NCI-H1105 (cell line): ENCODE results near the gene C2orf69.
A peak's percentile ranks its signal among the peaks of the same experiment; 100 is the strongest.
"Not testable (repeated sequence)": the region's sequence is repeated elsewhere in the genome, so short reads cannot be mapped to it uniquely, and the experiment has no call there.

Experiments
- DNase-seq: peaks from one replicate; lab custom pipeline; 2025; lab: John Stamatoyannopoulos, UW

Gene C2orf69, protein sequence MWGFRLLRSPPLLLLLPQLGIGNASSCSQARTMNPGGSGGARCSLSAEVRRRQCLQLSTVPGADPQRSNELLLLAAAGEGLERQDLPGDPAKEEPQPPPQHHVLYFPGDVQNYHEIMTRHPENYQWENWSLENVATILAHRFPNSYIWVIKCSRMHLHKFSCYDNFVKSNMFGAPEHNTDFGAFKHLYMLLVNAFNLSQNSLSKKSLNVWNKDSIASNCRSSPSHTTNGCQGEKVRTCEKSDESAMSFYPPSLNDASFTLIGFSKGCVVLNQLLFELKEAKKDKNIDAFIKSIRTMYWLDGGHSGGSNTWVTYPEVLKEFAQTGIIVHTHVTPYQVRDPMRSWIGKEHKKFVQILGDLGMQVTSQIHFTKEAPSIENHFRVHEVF

DNA sequence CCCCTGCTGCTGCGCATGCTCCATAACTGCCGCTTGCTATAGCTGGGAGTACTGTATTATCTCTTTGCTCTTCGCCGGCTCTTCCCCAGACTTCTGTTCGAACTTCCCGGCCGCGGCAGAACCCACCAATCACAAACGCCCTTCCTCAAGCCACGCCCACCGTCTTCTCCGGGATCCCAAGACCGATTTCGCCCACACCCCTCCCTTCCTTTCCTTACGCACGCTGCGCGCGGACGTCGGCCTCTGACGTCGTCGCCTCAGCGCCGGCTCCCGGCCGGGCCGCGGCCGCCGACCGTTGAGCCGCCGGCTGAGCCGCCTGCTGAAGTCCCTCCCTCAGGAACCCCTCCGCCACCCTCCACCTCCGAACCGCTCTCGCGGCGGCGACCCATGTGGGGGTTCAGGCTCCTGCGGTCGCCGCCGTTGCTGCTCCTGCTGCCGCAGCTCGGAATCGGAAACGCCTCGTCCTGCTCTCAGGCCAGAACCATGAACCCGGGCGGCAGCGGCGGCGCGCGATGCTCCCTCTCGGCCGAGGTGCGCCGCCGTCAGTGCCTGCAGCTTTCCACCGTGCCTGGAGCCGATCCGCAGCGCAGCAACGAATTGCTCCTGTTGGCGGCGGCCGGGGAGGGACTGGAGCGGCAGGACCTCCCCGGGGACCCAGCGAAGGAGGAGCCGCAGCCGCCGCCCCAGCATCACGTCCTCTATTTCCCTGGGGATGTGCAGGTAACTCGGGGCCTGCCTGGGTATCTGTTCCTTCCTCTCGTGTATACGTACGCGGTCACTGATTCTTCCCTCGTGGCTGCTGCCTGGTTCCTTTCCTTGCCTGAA is at the start of gene C2orf69:
TSS of gene C2orf69 (plus strand) at position 242 of the 825 bp plus-strand sequence. CDS start at position 388, 146 bp downstream.
- peak; percentile 94 for DNase-seq

DNA sequence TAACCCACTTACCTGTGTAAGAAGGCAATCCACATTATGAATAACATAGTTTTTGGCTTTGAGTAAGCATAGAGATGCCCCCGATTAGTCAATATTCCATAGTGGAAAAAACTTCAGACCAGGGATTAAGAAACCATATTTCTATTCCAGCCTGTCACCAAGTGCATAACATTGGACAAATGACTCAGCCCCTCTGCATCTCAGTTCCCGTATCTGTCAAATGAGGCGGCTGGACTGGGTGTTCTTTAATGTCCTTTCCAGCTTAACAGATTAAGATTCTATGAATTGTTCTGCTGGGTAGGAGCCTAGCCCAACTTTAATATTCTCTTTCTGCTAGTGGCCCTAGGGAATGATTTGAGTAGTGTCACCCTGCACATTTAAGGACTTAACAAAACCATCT is 48.3 kb upstream of the C2orf69 start:
- no peak for DNase-seq

DNA sequence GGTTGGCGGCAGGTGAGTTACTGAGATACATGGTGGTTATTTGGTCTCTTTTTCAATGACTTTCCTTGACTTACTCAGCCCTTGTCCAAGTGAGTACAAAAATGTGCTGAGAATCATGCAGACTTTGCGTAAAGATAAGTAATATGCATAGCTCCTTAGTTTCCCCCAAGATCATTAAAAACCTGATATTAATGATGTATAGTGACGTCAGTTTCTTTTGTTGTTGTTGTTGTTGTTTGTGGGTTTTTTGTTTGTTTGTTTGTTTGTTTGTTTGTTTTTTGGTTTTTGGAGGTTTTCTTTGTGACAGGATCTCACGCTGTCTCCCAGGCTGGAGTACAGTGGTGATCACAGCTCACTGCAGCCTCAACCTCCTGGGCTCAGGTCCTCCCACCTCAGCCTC is 45.2 kb upstream of the C2orf69 start:
- DNase-seq = no peak

DNA sequence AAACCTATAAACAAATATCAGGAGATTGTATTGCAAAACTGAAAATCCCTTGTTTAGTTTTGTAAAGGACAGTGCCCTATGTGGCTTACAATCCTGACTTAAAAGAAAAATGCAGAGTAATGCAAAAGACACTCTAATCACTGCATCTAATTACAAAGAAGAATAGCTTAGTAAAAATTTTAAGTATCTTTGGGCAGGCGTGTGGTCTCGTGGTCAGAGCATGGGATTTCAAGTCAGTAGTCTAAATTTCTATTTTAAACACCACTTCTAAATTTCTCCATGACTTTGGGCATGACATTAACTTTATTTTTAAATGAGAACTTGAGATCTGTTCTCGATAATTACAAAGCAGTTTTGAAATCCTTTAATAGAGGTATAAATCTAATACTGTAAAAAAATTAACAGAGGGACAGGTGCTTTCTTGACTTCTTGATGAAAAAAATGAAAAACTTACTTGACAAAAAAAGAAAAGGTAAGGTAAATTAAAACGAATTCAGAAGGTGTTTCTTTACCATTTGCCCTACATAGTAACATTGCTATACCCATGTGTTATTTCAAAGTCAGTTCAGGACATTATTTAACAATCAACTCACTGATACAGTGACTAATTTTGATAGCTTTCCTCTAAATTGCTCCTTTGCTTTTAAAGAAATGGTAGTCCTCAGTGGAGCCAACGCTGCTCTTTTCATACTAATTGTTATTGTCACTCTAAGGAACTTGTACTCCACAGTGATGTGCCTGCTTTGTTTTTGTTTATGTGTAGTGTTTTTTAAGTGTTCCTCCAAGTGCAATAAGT is 42.5 kb upstream of the C2orf69 start:
- no peak for DNase-seq

DNA sequence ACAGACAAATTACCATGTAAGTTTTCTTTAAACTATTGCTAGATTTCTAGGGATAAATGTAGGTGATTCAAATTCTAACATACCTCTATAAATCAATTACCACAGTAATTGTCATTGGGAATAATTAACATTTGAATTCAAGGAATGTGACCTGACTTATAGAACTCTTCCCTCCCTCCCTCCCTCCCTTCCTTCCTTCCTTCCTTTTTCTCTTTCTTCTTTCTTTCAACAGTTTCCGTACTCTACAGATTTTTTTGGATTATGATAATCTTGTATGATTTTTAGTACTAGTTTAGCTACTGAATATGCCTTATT is 41.9 kb upstream of the C2orf69 start:
- DNase-seq = no peak

DNA sequence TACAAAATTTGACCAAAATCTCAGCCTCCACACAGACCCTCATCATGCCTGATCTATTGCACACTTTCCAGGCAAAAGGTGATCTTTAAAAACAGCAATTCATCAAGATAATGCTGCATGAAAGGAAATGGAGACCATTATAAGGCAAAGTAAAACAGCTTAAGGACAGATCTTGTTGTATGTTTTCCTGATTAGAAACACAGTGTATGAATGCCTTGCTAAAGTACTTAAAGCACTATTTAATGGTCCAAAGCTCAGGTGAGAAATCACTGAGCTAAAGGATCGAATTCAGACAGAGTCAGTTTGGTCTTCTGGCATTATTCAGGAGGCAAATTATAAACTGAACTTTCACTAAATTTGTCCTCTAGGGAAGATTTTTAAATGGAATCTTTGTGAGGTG is 41.4 kb upstream of the C2orf69 start:
- DNase-seq = no peak

DNA sequence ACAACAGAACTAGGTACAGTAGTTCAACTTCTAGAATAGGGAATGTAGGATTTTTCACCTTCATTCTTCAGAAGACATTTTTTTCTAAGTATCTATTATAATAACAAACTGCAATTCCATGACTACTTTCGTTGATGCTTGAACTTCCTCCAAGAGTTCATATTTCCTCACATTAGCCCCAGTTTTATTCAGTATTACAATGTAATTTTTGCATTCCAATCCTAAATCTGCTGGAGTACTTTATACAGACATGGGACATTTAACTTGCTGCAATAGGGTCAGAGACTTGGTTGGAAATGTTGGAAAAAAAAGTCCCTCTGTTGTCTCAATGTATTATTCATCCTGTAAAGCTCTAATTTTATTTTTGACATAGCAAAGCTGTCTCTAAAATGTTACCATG is 40.5 kb upstream of the C2orf69 start:
- DNase-seq = no peak

DNA sequence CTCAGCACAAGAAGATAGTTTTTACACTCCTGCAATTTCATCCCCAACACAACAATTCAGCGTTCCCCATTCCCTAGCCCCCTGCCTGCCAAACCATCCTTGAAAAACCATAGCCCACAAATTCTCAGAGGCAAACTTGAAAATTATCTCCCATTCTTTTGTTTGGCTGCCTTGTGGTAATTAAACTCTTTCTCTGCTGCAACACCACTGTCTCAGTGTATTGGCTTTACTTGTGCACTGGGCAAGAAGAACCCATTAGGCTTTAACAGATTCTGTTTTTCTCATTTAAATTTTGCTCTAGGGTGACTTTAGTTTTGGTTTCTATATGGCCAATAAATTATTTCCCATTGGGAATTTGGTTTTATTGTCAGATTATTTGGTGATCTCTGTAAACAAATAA is 36.9 kb upstream of the C2orf69 start:
- no peak for DNase-seq

DNA sequence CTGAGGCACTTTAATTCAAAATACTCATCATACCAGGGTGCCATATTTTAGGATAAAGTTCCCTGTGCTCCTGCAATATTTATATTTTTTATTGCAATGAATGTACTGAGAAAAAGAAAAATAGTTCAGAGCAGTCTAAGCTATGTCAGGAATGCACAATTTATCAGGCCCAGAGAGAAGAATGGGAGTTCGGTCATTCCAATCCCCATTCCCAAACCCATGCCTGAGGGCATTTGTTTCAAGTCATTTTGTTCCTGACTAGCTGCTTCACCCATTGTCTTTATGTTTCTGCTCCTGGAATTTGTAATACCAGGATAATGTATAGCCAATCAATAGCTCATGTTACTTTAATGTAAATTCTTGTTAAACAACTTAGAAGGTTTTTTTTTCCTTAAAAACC is 35.7 kb upstream of the C2orf69 start:
- no peak for DNase-seq

DNA sequence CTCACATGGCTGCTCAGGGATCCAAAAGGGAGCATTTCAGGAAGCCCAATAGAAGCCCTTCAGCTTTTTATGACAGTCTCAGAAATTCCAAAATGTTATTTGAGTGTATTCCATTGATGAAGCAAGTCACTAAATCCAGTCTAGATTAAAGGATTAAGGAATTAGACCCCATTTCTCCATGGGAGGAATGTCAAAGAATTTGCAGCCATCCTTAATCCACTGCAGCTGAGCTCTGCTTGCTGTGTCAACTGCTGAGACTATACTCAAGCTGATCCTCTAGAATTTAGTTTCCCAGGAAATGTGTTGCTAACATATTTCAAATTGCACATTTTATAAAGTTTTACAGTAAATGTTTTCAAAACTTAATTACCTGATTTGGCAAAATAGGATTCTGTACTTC is 28.4 kb upstream of the C2orf69 start:
- no peak for DNase-seq

DNA sequence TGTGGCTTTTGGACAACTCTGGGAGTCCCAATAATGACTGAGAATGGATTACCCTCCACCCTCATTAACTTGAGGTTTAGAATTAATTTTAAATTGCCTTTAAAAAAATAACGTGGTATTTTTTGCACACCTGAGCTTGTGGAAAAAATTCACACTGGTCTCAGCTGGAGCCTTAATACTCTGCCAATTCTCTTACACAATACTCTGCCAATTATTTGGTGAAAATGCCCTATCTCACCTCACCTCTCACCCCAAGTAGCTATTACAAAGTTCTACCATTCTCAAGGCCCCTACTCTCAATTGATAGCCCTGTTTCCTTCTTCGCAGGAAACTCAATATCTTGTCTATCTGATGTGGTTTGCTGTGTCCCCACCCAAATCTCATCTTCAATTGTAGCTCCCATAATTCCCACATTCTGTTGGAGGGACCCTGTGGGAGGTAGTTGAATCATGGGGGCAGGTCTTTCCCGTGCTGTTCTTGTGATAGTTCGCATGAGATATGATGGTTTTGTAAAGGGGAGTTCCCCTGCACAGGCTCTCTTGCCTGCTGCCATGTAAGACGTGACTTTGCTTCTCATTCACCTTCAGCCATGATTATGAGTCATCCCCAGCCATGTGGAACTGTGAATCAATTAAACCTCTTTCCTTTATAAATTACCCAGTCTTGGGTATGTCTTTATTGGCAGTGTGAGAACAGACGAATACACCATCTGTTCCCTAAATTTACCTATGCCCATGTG is 27.4 kb upstream of the C2orf69 start:
- no peak for DNase-seq

DNA sequence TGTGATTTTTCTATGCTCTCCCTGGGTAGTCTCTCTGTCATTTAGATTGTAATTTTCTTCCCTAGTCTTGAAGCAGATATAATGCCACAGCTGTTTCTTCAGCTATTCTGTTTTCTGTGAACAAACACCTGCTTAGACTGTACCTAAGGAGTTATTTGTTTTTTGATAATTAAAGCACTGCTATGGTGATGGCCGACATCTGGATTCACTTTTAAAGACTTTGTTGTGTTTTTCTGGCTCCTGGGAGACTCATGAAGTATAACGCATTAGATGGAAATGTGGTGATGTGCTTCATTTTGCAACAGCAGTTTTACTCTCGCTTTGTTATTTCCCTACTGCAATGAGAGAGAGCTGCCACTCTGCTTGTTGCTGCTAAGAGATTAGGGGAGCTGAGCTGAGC is 15.7 kb upstream of the C2orf69 start:
- no peak for DNase-seq

DNA sequence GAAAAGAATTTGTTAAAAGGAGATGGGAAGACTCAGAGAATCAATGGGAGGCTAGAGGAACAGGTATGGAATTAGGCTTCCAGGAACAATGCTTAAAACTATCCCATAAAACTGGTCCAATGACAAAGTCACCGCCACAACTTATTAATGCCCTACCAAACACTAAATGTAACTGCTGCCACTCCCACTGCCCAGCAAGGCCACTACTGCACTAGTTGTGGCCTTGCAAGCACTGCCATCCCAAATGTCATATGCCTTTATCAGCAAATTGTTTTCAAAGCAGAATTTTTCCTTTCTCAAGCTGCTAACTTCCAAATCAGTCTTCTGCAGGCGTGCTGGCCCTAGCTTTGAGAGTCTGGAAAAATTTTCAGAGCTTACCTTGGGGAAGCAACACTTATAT is 14.5 kb upstream of the C2orf69 start:
- DNase-seq = no peak

DNA sequence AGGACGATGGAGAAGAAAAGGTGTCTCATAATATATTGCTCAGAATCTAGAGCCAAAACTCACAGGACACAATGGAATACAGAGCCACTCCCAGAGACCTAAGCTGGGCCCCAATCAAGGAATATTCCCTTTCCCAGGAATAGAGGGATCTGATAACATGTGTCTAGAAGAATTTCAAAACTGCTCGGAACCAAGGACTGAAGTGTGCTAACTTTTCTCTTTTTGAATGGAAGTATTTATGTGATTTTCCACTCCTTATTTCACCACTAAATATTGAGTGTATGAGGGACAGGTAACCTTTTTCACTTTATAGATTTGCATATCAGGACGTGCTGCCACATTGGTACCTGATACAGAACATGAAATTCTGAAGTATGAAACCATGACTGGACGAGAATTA is 9.2 kb upstream of the C2orf69 start:
- DNase-seq = no peak

DNA sequence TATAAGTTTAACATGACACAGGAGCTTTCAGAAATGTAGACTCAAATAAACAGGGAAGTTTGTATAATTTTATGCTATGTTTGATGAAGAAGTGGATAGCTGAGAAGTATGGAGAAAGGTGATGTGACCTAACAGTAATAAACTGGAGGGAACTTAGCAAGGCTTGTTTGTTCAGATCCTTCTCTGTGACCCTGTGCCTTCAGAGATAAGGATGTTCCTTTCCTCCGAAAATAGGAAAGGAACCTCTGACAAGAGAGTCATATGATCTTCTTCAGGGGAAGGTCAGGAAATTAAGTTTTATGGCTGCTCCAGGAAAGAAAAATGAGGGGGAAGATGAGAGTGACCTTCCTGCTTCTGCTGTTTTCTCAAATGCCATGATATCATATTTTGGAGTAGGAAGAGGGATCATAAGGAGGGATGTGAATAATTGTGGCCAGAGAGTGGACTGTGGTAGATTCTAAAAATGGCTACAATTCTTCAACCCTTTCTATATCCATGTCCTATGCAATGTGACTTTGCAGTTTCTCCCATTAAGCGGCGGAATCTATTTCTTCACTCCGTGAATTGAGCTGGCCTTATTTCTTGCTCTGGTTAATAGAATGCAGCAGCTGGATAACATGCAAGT is 8.5 kb upstream of the C2orf69 start:
- DNase-seq = no peak

DNA sequence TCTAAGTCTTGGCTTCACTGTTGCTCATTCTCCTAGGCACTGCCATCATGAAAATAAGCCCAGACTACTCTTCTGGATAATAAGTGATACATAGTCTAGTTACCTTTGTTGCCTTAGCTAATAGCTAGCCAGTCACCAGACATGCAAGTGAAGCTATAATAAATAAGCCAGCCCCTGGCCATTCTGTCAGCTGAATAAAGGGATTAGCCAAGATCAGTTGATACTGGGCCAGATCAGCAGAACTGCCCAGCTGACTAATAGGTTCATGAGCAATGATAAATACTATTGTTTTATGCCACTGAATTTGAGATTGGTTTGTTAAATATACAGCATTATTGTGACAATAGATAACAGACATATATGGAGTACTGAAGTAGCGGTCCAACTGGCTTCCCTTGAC is 8.0 kb upstream of the C2orf69 start:
- no peak for DNase-seq

DNA sequence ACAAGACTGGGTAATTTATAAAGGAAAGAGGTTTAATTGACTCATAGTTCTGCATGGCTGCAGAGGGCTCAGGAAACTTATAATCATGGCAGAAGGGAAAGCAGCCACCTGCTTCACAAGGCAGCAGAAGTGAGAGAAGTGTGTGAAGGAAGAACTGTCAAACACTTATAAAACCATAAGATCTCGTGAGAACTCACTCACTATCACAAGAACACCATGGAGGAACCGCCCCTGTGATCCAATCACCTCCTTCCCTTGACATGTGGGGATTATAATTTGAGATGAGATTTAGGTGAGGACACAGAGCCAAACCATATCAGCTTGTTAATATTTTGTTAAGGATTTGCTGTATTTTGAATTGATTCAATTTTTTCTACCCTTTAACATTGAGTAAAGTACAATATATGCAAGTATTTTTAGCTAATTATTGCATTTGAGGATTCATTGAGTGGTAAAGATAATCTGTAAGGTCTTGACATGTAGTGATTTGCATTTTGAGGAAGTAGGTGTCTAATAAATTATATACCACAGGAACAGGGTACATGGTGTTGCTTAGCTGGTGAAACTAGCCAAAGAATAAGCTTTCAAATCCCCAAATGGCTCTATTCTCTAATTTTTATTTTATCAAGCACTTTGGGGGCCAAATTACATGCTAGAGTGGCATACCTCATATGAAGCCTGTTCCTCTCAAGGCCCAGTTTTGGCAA is 3.9 kb upstream of the C2orf69 start:
- no peak for DNase-seq

DNA sequence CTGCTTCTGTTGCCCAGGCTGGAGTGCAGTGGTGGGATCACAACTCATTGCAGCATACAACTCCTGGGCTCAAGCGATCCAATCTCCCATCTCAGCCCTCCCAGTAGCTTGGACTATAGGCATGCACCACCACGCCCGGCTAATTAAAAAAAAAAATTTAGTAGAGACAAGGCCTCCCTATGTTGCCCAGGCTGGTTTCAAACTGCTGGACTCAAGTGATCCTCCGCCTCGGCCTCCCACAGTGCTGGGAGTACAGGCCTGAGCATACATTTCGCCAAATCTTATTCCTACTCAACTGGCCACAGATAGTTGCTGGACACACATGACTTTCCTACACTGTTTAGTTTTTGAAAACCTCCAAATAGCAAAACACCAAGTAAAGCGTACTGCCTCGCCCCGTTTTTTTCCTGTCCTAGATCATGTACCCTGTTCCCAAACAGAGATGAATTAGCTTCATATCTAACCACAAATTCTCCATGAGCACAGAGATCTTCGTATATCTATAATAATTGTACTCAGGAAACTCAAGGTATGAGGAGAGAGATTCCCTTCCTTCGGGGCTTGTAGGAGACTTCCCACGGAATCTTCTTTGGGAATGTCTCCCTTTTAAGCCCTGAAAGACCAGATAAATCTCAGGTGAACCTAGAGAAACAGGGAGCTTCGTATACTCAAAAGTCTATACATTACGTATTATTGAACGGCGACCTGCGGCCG is 598 bp upstream of the C2orf69 start:
- no peak for DNase-seq

DNA sequence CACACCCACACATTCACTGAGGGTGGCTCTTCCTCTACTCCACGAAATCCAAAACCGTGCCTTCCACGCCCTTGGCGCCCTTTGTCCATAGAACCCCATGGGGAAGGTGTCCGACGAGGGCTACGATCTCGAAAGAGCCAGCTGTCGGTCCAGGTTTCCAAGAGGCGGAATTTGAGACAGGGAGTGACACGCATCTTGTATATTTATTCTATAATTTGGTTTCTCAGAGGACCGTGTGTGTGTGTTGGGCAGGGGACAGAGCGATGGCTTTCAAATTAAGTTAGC is 726 bp downstream of the C2orf69 start:
- no peak for DNase-seq

DNA sequence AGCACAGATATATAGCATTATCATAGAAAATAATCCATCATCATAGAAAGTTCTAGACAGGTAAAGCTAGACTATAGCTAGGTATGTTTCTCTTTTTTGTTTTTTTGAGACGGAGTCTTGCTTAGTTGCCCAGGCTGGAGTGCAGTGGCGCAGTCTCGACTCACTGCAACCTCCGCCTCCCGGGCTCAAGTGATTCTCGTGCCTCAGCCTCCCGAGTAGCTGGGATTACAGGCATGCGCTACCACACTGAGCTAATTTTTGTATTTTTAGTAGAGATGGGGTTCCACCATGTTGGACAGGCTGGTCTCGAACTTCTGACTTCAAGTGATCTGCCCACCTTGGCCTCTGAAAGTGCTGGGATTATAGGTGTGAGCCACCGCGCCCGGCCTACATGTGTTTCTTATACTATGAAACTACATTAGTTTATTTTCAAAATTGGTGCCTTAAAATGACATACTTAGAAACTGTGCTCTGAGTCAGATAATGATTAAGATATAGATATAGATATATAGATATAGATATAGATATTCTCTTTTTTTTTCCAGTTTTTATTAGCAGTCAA is 1.5 kb downstream of the C2orf69 start:
- not testable (repeated sequence) for DNase-seq
